Erythroblast (primary cell): ENCODE measurements around the gene PHLDB1.

Experiments used
- GATA1 ChIP-seq: IDR thresholded peaks from 2 replicates; pipeline ENCODE4 v1.6.1; 2011; ENCODE audit warnings: low read depth, mild to moderate bottlenecking, control low read depth, low read length, moderate library complexity
- POLR2A ChIP-seq: IDR thresholded peaks from 2 replicates; pipeline ENCODE4 v1.6.1; 2011; ENCODE audit warnings: mild to moderate bottlenecking, low read length

GRCh38 chr11:118674082-118674435 lies 66.6 kb downstream of the PHLDB1 start:
- TF ChIP-seq POLR2A (no peak), GATA1 (no peak)
